Liver (tissue), 3 donors: ENCODE measurements around the gene DIP2A.

Experiments used
- RAD21 ChIP-seq, 2 donors: IDR thresholded peaks; 2 replicates each; pipeline ENCODE4 v1.6.1; 2016; ENCODE audit warnings: antibody characterized with exemption in 2 of 2, mild to moderate bottlenecking in 2 of 2
- RXRA ChIP-seq, 2 donors: IDR thresholded peaks; 2 replicates each; pipeline ENCODE4 v1.6.1; 2017 to 2018; ENCODE audit warnings: antibody characterized with exemption in 2 of 2, mild to moderate bottlenecking in 1 of 2
- YY1 ChIP-seq: IDR thresholded peaks from 2 replicates; pipeline ENCODE4 v1.6.1; 2016; ENCODE audit warnings: antibody characterized with exemption, mild to moderate bottlenecking
- TF ChIP-seq, protein P1 (sequence below): IDR thresholded peaks from 2 replicates; pipeline ENCODE4 v1.6.1; 2016; ENCODE audit warnings: antibody characterized with exemption, mild to moderate bottlenecking
- TF ChIP-seq, protein P2 (sequence below): fragments of 150-350 bp; IDR thresholded peaks from 2 replicates; pipeline ENCODE4 v1.5.1; 2017; ENCODE audit warnings: improper control_type of control experiment, low read depth, low read length; ENCODE audit not compliant: missing input control
- TF ChIP-seq, protein P3 (sequence below): IDR thresholded peaks from 2 replicates; pipeline ENCODE4 v1.6.1; 2016; ENCODE audit warnings: antibody characterized with exemption
- donor health status: healthy.
- donor health status: healthy.

DNA sequence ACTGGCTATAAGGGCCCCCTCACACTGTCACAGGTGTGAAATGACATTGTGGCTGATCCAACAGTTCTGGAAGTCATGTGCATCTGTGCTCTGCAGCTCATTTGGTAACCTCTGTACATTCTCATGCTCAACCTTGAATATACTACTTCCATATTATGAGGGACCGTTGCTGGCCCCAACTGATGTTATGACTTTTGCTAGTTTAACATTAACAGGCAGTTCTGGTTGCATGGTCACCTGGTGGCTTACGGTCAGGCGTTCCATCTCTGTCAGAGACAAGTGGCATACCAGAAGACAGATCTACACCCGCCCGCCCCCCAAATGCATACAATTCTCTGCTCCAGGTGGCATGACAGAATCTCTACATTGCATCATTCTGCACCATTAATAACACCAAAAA lies 6.0 kb upstream of the DIP2A start:
- TF ChIP-seq, protein P1, sequence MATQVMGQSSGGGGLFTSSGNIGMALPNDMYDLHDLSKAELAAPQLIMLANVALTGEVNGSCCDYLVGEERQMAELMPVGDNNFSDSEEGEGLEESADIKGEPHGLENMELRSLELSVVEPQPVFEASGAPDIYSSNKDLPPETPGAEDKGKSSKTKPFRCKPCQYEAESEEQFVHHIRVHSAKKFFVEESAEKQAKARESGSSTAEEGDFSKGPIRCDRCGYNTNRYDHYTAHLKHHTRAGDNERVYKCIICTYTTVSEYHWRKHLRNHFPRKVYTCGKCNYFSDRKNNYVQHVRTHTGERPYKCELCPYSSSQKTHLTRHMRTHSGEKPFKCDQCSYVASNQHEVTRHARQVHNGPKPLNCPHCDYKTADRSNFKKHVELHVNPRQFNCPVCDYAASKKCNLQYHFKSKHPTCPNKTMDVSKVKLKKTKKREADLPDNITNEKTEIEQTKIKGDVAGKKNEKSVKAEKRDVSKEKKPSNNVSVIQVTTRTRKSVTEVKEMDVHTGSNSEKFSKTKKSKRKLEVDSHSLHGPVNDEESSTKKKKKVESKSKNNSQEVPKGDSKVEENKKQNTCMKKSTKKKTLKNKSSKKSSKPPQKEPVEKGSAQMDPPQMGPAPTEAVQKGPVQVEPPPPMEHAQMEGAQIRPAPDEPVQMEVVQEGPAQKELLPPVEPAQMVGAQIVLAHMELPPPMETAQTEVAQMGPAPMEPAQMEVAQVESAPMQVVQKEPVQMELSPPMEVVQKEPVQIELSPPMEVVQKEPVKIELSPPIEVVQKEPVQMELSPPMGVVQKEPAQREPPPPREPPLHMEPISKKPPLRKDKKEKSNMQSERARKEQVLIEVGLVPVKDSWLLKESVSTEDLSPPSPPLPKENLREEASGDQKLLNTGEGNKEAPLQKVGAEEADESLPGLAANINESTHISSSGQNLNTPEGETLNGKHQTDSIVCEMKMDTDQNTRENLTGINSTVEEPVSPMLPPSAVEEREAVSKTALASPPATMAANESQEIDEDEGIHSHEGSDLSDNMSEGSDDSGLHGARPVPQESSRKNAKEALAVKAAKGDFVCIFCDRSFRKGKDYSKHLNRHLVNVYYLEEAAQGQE = no peak
- TF ChIP-seq, protein P2, sequence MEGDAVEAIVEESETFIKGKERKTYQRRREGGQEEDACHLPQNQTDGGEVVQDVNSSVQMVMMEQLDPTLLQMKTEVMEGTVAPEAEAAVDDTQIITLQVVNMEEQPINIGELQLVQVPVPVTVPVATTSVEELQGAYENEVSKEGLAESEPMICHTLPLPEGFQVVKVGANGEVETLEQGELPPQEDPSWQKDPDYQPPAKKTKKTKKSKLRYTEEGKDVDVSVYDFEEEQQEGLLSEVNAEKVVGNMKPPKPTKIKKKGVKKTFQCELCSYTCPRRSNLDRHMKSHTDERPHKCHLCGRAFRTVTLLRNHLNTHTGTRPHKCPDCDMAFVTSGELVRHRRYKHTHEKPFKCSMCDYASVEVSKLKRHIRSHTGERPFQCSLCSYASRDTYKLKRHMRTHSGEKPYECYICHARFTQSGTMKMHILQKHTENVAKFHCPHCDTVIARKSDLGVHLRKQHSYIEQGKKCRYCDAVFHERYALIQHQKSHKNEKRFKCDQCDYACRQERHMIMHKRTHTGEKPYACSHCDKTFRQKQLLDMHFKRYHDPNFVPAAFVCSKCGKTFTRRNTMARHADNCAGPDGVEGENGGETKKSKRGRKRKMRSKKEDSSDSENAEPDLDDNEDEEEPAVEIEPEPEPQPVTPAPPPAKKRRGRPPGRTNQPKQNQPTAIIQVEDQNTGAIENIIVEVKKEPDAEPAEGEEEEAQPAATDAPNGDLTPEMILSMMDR = no peak
- TF ChIP-seq RXRA (IDR thresholded peaks at IDR 0.05) = no peak
- TF ChIP-seq RAD21 (IDR thresholded peaks at IDR 0.05) = no peak
- TF ChIP-seq, protein P3, sequence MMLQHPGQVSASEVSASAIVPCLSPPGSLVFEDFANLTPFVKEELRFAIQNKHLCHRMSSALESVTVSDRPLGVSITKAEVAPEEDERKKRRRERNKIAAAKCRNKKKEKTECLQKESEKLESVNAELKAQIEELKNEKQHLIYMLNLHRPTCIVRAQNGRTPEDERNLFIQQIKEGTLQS = no peak
- TF ChIP-seq YY1 = no peak
